HG03108 (cell line): Measurements from ENCODE around the gene PCNX2.
A peak's percentile ranks its signal among the peaks of the same experiment; 100 is the strongest.

Source experiments
- ATAC-seq: cut with Tn5 transposase; IDR thresholded peaks from one replicate; pipeline ENCODE4 v1.9.1; 2021; ENCODE audit warnings: moderate library complexity; ENCODE audit not compliant: unreplicated experiment

The PCNX2 gene

GRCh38 chr1:233268389-233269022 is 27.0 kb downstream of the PCNX2 start:
- ATAC-seq = no peak

GRCh38 chr1:233261695-233262094 is 33.8 kb downstream of the PCNX2 start:
- ATAC-seq = peak; percentile 7

DNA sequence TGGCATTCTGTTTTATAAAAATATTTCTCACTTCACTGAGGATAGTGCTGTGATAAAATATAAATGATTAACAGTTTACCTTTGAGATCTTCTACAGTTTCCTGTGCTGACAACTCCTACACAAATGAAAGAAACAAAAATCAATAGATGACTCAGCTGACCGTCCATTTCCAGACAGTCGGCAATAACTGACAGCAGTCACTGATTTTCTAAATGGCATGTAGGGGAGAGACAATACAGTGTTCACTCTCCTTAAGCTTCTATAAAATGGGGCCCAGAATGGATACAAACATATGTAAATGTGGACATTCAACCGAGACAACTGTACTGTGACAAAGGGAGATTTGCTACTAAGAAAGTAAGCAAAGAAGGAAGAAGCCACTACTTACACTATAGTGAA is 34.3 kb downstream of the PCNX2 start:
- ATAC-seq = peak; percentile 98

GRCh38 chr1:233257786-233258185 is 37.7 kb downstream of the PCNX2 start:
- ATAC-seq = no peak

- no peak for ATAC-seq
Measured at GRCh38 chr1:233256789-233257188, 38.7 kb downstream of the PCNX2 start.

DNA sequence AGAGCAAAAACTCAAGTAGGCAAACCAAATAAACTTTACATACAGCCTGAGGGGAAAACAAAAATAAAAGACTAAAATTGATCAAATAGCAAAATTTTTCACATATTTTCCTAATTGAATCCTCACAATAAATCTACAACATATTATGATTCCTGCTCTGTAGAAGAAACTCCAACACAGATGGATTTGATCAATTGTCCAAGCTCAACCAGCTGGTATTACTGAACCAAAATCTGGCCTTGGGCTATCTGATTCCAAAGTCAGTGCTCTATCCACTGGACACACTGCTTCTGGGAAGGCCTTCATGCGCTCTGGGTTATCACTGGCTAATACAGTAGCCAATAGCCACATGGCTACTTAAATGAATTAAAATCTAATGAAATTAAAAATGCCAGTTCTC is 39.3 kb downstream of the PCNX2 start:
- ATAC-seq = no peak

DNA sequence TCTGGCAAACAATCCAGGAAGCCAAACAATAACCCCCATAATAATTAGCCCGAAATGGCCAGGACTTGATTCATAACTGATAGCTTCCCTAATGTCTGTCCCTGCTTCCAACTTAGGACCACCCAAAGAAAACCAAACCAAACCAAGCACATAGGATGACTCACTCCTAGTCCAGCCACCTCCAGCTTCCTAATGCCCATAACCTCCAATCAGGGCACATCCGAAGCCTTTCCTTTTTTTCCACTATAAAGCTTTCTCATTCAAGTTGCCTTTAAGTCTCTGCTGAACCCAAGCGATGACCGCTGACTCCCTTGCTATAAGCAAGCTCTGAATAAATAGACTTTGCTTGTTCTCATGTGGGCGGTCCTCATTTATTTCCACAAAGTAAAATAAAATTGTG is 40.4 kb downstream of the PCNX2 start:
- ATAC-seq = no peak

DNA sequence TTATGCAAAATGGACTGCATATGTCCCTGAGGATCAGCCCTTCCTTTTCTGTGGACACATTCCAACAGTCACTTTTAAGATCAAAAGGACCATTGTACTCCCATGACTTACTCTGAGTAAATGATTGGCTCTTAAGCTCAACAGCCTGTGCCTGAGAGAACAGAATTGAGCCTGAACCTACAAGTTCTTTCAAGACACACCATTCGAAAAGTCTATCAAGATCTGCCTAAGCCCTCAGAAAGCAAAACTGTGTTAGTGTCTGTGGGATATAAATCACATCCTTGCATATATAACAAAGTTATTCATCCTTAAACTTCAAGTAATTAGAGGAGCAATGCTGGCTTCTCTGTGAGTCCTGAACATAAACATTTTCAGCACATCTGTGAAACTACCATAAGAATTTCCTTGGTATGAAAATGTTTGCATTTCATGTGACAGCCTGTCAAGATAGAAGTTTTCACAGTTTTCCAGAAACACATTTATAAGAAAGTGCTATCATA is 41.6 kb downstream of the PCNX2 start:
- ATAC-seq = no peak

DNA sequence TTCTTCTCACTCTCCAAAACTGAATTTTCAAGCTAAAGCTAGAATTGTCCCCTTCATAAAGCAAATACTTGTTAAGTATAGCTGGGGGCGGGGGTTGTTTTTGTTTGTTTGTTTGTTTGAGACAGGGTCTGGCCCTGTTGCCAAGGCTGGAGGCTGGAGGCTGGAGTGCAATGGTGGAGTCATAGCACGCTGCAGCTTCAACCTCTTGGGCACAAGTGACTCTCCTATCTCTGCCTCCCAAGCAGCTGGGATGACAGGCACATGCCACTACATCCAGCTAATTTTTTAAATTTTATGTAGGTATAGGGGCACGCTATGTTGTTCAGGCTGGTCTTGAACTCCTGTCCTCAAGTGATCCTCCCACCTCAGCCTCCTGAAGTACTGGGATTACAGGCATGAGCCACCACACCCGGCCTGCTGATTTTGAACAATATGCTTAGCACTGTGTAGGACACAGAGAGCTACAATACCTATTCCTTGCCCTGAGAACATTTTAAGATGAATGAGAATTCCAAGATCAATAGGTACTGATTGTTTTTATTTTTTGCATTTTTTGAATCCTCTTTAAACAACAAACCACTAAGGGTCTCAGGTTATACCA is 42.2 kb downstream of the PCNX2 start:
- ATAC-seq = no peak

DNA sequence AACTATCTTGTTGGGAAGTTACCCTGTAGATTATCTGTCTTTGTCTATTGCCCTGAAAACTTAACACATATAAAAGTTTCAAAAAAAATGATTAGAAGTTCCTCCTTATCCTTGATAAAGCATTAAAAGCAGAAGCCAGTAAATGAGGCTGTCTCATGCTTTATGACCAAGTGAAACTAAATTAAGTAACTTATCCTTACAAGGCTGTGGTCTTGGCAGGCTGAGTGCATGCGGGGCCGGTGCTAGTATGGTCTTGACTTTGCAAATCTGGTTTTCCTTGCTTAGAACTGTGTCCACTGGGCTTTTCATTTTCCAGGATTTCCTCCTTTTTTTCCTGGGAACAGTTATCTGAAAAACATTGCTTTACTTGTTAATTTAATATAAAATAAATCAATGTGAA is 43.1 kb downstream of the PCNX2 start:
- ATAC-seq = no peak

GRCh38 chr1:233251201-233251720 is 44.3 kb downstream of the PCNX2 start:
- no peak for ATAC-seq

GRCh38 chr1:233248014-233248413 is 47.5 kb downstream of the PCNX2 start:
- ATAC-seq = no peak

DNA sequence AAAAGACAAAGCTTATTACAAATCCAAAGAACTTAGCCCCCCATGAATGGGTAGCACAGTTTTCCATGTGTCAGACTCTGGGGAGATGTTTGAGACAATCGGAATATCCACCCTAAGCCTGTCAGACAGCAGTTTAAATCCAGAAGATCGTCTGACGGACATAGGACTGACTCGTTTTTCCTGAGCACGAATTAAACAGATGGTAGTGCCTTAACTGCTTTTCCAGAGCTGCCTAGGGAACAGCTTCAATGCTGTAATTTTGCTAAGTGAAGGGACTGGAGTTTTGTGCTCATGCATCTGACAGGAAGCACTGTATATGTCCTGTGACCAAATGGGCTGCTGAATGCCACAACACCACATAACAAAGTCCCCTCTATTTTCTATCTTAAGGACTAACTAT is 48.6 kb downstream of the PCNX2 start:
- ATAC-seq = no peak

DNA sequence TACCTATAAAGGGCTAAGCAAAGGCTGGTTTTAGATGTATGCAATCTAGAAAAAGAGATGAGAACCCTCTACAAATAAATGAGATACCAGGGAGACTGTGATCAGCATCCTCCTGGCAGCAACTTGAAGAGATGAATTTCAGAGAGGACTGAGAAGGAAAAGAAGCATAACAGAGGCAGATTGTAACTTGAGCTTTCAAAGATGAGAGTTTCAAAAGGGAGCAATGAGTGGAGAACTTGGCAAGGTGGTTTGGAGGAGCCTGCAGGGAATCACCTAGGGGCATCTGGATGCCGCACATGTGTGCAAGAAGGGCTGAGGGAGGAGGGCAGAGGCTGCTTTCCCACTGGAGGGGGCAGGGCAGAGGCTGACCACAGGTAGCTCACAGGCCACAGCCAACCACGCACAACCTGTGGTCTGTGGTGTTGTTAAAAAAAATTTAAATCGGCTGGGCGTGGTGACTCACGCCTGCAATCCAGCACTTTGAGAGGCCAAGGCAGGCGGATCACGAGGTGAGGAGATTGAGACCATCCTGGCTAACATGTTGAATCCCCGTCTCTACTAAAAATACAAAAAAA is 50.2 kb downstream of the PCNX2 start:
- ATAC-seq = no peak

GRCh38 chr1:233244183-233244582 is 51.3 kb downstream of the PCNX2 start:
- no peak for ATAC-seq

GRCh38 chr1:233242827-233243483 is 52.6 kb downstream of the PCNX2 start:
- ATAC-seq = no peak

GRCh38 chr1:233241759-233242158 is 53.8 kb downstream of the PCNX2 start:
- ATAC-seq = no peak

- no peak for ATAC-seq
Measured at GRCh38 chr1:233240829-233241682, 54.5 kb downstream of the PCNX2 start.

- no peak for ATAC-seq
Measured at GRCh38 chr1:233240371-233240770, 55.2 kb downstream of the PCNX2 start.

GRCh38 chr1:233238884-233239431 is 56.6 kb downstream of the PCNX2 start:
- ATAC-seq = no peak
